CD14-positive monocyte (primary cell): ENCODE results near the gene FLT3LG. TPM values are rescaled to one million over a fixed set of nuclear protein-coding genes. Genes with fewer than 3 reads are reported as not detected.

Experiments used
- DNase-seq, 3 donors: peaks; one replicate each; pipeline ENCODE4 v3.0.0-alpha.2; 2011 to 2022
- H2AFZ ChIP-seq: 2 replicates; pipeline ENCODE4 v1.6.0; 2012; ENCODE audit warnings: mild to moderate bottlenecking, low read depth, low read length, inconsistent platforms; ENCODE audit not compliant: insufficient read depth, poor library complexity, severe bottlenecking
- H3K27ac ChIP-seq, 2 donors: 1 replicate in 1 of 2; 2 replicates in 1 of 2; pipeline ENCODE4 v1.5.1; 2012 to 2013; ENCODE audit warnings: low read length in 2 of 2, control low read depth in 1 of 2, inconsistent platforms in 1 of 2, low read depth in 1 of 2, mild to moderate bottlenecking in 1 of 2
- H3K27me3 ChIP-seq, 2 donors: one replicate each; pipeline versions ENCODE4 v1.6.0 to v1.6.1; 2011 to 2013; ENCODE audit warnings: low read length in 2 of 2; ENCODE audit not compliant: control insufficient read depth in 2 of 2, insufficient read depth in 2 of 2
- H3K36me3 ChIP-seq, 2 donors: replicated peaks in 1 of 2; 1 replicate in 1 of 2; 2 replicates in 1 of 2; pipeline versions ENCODE4 v1.5.1 to v1.6.1; 2012 to 2013; ENCODE audit warnings: low read length in 2 of 2, control low read depth in 1 of 2, inconsistent platforms in 1 of 2, mild to moderate bottlenecking in 1 of 2; ENCODE audit not compliant: insufficient read depth in 2 of 2, control insufficient read depth in 1 of 2
- H3K4me1 ChIP-seq, 2 donors: 1 replicate in 1 of 2; 2 replicates in 1 of 2; pipeline versions ENCODE4 v1.5.1 to v1.6.1; 2012 to 2013; ENCODE audit warnings: low read length in 2 of 2, control low read depth in 1 of 2, inconsistent platforms in 1 of 2, mild to moderate bottlenecking in 1 of 2, moderate library complexity in 1 of 2; ENCODE audit not compliant: insufficient read depth in 2 of 2, control insufficient read depth in 1 of 2
- H3K4me2 ChIP-seq: replicated peaks from 2 replicates; pipeline ENCODE3; 2012; ENCODE audit warnings: low read length, moderate library complexity, mild to moderate bottlenecking; ENCODE audit not compliant: poor library complexity, severe bottlenecking; ENCODE audit errors: extremely low read depth
- H3K4me3 ChIP-seq, 3 experiments: fragments of 200-600 bp in 1 of 3; sonication (generic) in 1 of 3; replicated peaks in 1 of 3; 1 replicate in 2 of 3; 2 replicates in 1 of 3; pipeline ENCODE4 v1.5.1; 2011 to 2013; ENCODE audit warnings: low read length in 3 of 3, mild to moderate bottlenecking in 3 of 3, control low read depth in 2 of 3, low read depth in 2 of 3, inconsistent platforms in 1 of 3, moderate library complexity in 1 of 3
- H3K79me2 ChIP-seq: 2 replicates; pipeline ENCODE4 v1.6.0; 2012; ENCODE audit warnings: mild to moderate bottlenecking, control low read depth, inconsistent platforms, low read length, moderate library complexity; ENCODE audit not compliant: insufficient read depth
- H3K9ac ChIP-seq: 2 replicates; pipeline ENCODE4 v1.6.0; 2017; ENCODE audit warnings: low read length, mild to moderate bottlenecking; ENCODE audit not compliant: insufficient read depth, poor library complexity, severe bottlenecking
- H3K9me3 ChIP-seq, 2 donors: replicated peaks in 1 of 2; 1 replicate in 1 of 2; 2 replicates in 1 of 2; pipeline versions ENCODE4 v1.5.1 to v1.6.1; 2012 to 2013; ENCODE audit warnings: low read length in 2 of 2, control low read depth in 1 of 2; ENCODE audit not compliant: control insufficient read depth in 1 of 2, insufficient read depth in 1 of 2
- H4K20me1 ChIP-seq: 2 replicates; pipeline ENCODE4 v1.6.0; 2012; ENCODE audit warnings: mild to moderate bottlenecking, low read length, control low read depth, moderate library complexity; ENCODE audit not compliant: insufficient read depth
- H3K27ac Mint-ChIP-seq, 7 donors: one replicate each; pipeline ENCODE4 v1.8.0; 2020; ENCODE audit warnings: mild to moderate bottlenecking in 7 of 7, mixed read lengths in 7 of 7, moderate library complexity in 6 of 7, inconsistent platforms in 2 of 7
- H3K27me3 Mint-ChIP-seq, 3 donors: one replicate each; pipeline ENCODE4 v1.8.0; 2021 to 2022; ENCODE audit warnings: low read depth in 3 of 3, mild to moderate bottlenecking in 3 of 3, mixed read lengths in 3 of 3, moderate library complexity in 3 of 3, inconsistent platforms in 1 of 3
- H3K36me3 Mint-ChIP-seq, 2 donors: one replicate each; pipeline ENCODE4 v1.8.0; 2020; ENCODE audit warnings: mixed read lengths in 2 of 2, inconsistent platforms in 1 of 2, mild to moderate bottlenecking in 1 of 2
- H3K4me1 Mint-ChIP-seq: one replicate; pipeline ENCODE4 v1.8.0; 2020; ENCODE audit warnings: mild to moderate bottlenecking, mixed read lengths
- H3K4me3 Mint-ChIP-seq, 2 donors: one replicate each; pipeline ENCODE4 v1.8.0; 2020; ENCODE audit warnings: mild to moderate bottlenecking in 2 of 2, mixed read lengths in 2 of 2, moderate library complexity in 1 of 2
- H3K9me3 Mint-ChIP-seq, 7 donors: one replicate each; pipeline ENCODE4 v1.8.0; 2020 to 2022; ENCODE audit warnings: mixed read lengths in 7 of 7, mild to moderate bottlenecking in 6 of 7, moderate library complexity in 6 of 7, inconsistent platforms in 2 of 7
- CTCF ChIP-seq: fragments of 200-600 bp; IDR thresholded peaks from one replicate; pipeline ENCODE4 v1.8.0; 2022; ENCODE audit warnings: antibody characterized with exemption, mild to moderate bottlenecking
- WGBS: methylation state at CpG from one replicate; pipeline ENCODE4 v1.1.5; 2013; ENCODE audit warnings: missing lambda C conversion rate; ENCODE audit not compliant: insufficient coverage; 5-methylcytosine and 5-hydroxymethylcytosine counted together
- intact Hi-C, 2 donors: fragments of 100-400 bp; cut with micrococcal nuclease; formaldehyde crosslinking; loops; one replicate each; pipeline versions ENCODE4 v1.15.0 to v1.15.1; 2023
- polyA plus RNA-seq, 3 donors: library from polyadenylated mRNA; depleted of rRNA in 1 of 3; unstranded in 2 of 3; stranded (reverse) in 1 of 3; fragments of 300-500 nt in 2 of 3; fragments of >200 nt in 1 of 3; fragmentation: Illumina TruSeq in 2 of 3; gene quantifications; 1 replicate in 2 of 3; 2 replicates in 1 of 3; pipeline ENCODE4 v1.2.3, GENCODE V29; 2012 to 2021

The FLT3LG gene
- polyA plus RNA-seq, 3 donors = 5.0 to 13.8 (median 6.9) TPM

GRCh38 chr19:49512970-49513745 is 39.1 kb downstream of the FLT3LG start:
- peaks cover 27% of the 10 kb centered on the region for H4K20me1 ChIP-seq
- H3K9me3 ChIP-seq = no peaks in the 10 kb centered on the region
- peaks cover 70 to 75% of the 10 kb centered on the region in 2 donors for H3K4me1 ChIP-seq
- no peak for TF ChIP-seq CTCF
- Mint-ChIP-seq H3K27me3 (peaks cover 4 to 8% (median 6%) of the 10 kb centered on the region in 3 donors), H3K36me3 (peaks cover 16 to 29% of the 10 kb centered on the region in 2 donors), H3K4me1 (peaks cover 74% of the 10 kb centered on the region), H3K4me3 (peak overlapping the region; percentile 96 to 98), H3K9me3 (peaks cover 0 to 2% (median 0%) of the 10 kb centered on the region in 7 donors), H3K27ac (peak overlapping the region; percentile 70 to 96 (median 95))
- peaks cover 45% of the 10 kb centered on the region for H3K79me2 ChIP-seq
- H3K27ac ChIP-seq = peak overlapping the region; percentile 71 to 87
- peak overlapping the region; percentile 94 for H3K4me2 ChIP-seq
- intact Hi-C loops = loop anchor here in 1 of 2 donors (2.0 kb wide), 1 partner anchor 14 kb away; no protein-coding TSS in a partner anchor
- H3K36me3 ChIP-seq = peaks cover 5 to 9% of the 10 kb centered on the region in 2 donors
- peak overlapping the region; percentile 84 to 99 (median 90) for H3K4me3 ChIP-seq
- under 1% methylated on average over 43 of the region's 50 CpGs for WGBS
- DNase-seq = no peak
- H2AFZ ChIP-seq = peak overlapping the region; percentile 73
- H3K27me3 ChIP-seq = no peaks in the 10 kb centered on the region
- H3K9ac ChIP-seq = peak overlapping the region; percentile 81

GRCh38 chr19:49513746-49514118 is 39.7 kb downstream of the FLT3LG start:
- peaks cover 75% of the 10 kb centered on the region for H3K4me1 Mint-ChIP-seq
- intact Hi-C loops = loop anchor here in 1 of 2 donors (2.0 kb wide), 1 partner anchor 13 kb away; no protein-coding TSS in a partner anchor
- H3K9me3 ChIP-seq = no peaks in the 10 kb centered on the region

More at GRCh38 chr19:49513746-49514118, 39.7 kb downstream of the FLT3LG start:
- Histone ChIP-seq H3K9ac (peak overlapping the region; percentile 81), H4K20me1 (peaks cover 33% of the 10 kb centered on the region), H3K4me2 (peak overlapping the region; percentile 94), H3K27ac (peak overlapping the region; percentile 82 to 87), H3K4me1 (peaks cover 70 to 79% of the 10 kb centered on the region in 2 donors), H3K4me3 (peak overlapping the region; percentile 84 to 99 (median 90)), H3K79me2 (peaks cover 51% of the 10 kb centered on the region), H3K36me3 (peaks cover 11% of the 10 kb centered on the region in 2 donors), H3K27me3 (no peaks in the 10 kb centered on the region), H2AFZ (peak overlapping the region; percentile 73)
- DNase-seq = no peak
- peak overlapping the region in 5 of 7 donors; percentile 62 to 84 (median 76) for H3K27ac Mint-ChIP-seq
- peaks cover 18 to 34% of the 10 kb centered on the region in 2 donors for H3K36me3 Mint-ChIP-seq
- no peak for TF ChIP-seq CTCF
- peak overlapping the region; percentile 83 to 95 for H3K4me3 Mint-ChIP-seq
- 80% methylated on average over 6 of the region's 12 CpGs for WGBS
- H3K27me3 Mint-ChIP-seq = peaks cover 4 to 6% (median 5%) of the 10 kb centered on the region in 3 donors
- H3K9me3 Mint-ChIP-seq = peaks cover 0 to 2% (median 0%) of the 10 kb centered on the region in 7 donors
